GM19438 (cell line): Measurements from ENCODE around the gene GDPD3.
"Not testable (repeated sequence)": the region's sequence is repeated elsewhere in the genome, so short reads cannot be mapped to it uniquely, and the experiment has no call there.

ENCODE experiments used
- ATAC-seq: cut with Tn5 transposase; IDR thresholded peaks from one replicate; pipeline ENCODE4 v1.9.1; 2021; ENCODE audit warnings: low read depth; ENCODE audit not compliant: unreplicated experiment

GDPD3 gene

DNA sequence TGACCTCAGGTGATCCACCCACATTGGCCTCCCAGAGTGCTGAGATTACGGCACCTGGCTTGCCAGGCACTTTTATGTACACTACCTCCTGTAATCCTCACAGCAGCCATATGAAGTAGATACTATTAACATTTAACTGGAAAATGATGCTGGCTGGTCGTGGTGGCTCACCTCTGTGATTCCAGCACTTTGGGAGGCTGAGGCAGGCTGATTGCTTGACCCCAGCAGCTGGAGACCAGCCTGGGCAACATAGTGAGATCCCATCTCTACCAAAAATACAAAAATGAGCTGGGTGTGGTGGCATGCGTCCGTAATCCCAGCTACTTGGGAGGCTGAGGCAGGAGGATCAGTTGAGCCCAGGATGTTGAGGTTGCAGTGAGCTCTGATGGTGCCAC, 11.6 kb upstream of the GDPD3 start:
- ATAC-seq: no peak

DNA sequence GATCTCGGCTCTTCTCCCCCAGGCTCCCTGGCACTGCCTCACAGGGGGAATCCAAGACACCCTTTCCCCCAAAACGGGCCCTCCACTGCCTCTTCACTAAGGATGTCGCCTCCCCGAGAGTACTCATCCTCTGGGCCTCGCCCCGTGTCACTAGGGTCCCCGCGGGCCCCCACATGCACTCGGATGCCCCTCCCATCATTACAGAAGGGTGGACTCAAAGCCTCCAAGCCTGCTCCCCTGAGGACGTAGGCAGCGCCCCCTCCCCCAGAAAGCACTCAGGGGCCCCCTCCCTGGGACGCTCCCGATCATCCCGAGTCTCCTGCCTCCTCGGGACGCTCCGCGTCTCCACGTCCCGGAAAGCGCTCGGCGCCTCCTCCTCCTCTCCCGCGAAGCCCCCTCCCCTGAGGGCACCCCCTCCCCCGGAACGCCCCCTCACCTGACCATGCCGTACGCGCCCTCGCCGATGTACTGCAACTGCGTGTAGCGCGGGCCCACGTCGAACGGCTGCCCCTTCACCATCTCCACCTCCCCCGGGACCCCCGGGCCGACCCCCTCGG, 9.3 kb upstream of the GDPD3 start:
- ATAC-seq: no peak

DNA sequence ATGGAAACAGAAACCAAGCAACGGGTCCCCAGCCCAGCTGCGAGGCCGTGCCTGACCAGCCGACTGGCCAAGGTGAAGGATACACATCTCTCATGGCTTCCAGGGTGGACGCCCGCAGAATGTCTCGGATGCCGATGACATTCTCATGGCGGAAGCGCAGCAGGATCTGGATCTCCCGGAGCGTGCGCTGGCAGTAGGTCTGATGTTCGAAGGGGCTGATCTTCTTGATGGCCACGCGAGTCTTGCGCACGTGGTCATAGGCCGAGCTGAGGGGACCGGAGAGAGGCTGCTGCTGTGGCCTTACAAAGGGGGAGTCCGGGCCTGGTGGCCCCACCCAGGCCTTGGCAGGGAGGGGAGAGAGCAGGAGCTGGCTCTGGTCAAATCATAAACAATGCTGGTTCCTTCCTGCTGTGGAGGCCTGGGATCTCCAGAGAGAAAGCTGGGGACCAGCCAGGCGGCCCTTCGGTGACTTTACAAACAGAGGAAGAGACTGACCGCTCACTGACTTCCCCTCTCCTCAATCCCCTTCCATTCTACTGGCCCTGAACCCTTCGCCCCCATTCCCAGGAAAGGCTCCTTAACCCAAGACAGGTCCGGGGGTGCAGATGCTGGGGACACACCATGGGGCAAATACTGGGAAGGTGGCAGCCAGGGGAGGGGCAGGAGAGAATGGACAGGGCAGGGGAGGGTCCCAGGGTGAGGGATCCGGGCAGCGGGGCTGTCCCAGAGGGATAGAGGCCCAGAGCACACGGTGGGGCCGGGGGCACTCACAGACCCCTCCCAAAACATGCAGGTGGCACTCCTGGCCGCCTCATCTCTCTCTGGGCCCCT, 8.6 kb upstream of the GDPD3 start:
- no peak for ATAC-seq

DNA sequence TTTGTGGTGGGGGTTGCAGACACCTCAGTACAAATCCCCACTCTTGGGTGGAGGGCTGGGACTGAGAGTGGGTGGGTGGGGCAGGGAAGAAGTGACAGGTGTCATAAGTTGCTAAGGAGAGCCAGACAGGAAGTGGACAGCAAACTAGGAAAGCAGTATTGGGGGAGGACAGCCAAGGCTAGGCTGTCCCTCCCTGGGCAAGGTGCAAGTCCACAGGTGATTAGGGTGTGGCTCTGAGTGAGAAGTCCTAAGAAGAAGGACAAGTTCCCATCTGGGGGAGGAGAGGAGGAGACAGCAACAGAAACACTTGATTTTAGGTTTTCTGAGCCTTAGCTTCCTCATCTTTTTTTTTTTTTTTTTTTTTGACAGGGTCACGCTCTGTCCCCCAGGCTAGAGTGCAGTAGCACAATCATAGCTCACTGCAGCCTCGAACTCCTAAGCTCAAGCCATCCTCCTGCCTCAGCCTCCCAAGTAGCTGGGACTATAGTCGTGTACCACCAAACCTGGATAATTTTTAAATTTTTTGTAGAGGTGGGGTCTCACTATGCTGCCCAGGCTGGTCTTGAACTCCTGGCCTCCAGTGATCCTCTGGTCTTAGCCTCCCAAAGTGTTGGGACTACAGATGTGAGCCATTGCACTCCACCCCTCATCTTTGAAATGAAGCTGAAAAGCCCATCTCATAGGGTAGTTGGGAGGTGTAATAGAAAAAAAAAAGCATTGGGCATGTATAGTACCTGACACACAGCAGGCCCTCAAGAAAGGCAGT, 7.2 kb upstream of the GDPD3 start:
- no peak for ATAC-seq

DNA sequence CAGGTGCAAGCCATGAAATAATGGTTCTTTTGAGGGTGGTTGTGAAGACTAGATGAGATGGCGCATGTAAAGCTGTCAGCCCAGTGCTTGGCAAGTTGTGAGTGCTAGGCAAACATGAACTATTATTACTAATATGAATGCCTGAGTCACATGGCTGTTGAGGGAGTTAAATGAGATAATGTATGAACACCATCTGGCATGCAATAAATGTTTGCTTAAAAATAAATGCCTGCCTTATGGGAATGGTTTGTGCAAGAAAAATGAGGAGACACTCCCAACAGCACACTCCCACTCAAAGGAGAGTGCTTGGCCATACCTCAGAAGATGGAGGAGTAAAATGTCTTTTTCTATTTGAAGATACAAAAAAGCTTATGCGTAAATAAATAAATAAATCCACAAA, 6.1 kb upstream of the GDPD3 start:
- ATAC-seq: no peak

DNA sequence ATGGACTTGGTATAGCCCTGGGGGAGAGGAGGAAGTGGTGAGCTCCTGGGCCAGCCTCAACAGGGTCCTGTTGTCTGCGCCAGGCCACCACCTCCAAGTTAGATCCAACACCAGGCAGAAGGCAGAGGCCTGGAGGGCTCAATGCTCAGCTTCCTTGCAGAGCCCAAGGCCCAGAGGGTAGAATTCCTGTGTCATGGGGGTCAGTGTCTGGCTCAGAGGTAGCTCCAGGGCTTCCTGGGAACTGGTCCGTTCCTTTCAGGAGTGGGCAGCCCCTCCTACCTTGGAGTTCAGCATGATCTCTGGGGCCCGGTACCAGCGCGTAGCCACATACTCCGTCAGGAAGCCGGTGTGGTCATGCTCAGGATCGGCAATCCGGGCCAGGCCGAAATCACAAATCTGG, 4.4 kb upstream of the GDPD3 start:
- ATAC-seq: no peak

DNA sequence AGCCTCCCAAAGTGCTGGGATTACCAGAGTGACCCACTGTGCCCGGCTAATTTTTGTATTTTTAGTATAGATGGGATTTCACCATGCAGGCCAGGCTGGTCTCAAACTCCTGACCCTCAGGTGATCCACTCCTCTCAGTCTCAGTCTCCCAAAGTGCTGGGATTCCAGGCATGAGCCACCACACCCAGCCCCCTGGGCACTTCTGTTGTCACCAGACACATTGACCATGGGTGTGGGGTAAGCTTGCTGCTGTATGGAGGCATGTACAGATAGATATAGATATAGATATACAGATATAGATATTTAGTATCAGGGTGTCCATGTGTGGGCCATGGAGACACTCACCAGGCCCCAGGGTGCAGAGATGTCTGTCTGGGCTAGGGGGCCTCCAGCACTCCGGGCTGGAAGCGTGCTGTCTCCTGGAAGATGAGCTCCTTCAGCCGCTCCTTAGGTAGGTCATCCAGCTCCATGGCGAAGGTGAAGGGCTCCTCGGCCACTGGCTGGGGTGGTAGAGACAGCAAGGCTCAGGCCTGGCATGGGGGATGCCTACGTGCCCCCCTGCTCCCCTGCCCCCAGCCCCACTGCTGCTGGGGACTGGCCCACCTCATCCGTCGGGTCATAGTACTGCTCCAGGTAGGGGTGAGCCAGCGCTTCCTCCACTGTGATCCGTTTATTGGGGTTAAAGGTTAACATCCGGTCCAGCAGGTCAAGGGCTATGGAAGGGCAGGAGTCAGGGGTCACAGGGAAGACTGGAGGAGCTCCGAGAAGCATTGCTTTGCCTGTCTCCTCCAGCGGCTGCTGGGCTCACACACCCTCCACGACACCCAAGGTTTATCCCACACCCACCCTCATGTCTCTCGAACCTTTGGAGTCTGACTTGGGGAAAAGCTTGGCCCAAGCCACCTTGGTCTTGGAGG, 3.2 kb upstream of the GDPD3 start:
- no peak for ATAC-seq

DNA sequence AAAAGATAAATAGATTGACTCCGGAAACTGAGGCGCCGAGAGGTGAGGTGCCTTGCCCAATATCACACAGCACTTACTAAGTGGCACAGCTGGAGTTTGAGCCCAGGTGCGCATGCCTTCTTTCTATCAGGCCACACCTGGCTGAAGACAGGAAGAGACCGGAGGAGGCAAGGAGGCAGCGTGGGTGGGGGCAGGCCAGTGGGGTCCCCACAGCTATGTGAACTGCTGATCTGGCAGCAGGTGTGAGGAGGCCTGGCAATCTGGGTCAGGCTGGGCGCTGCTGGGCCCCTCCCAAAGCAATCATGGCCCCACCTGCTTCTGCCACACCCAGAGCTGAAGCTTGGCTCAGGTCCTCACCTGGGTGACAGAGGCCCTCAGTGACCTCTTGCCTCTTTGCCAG, 1.9 kb upstream of the GDPD3 start:
- ATAC-seq: no peak

DNA sequence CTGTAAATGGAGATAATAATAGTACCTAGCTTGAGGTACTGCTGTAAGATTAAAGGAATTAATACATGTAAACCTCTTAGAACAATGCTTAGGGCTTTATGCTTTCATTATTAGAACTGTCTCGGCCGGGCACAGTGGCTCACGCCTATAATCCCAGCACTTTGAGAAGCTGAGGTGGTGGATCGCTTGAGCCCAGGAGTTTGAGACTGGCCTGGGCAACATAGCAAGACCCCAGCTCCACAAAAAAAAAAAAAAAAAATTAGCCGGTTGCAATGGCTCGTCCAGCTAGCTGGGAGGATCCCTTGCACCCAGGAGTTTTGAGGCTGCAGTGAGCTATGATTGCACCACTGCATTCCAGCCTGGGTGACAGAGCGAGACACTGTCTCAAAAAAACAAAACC, 1.5 kb upstream of the GDPD3 start:
- ATAC-seq: not testable (repeated sequence)

DNA sequence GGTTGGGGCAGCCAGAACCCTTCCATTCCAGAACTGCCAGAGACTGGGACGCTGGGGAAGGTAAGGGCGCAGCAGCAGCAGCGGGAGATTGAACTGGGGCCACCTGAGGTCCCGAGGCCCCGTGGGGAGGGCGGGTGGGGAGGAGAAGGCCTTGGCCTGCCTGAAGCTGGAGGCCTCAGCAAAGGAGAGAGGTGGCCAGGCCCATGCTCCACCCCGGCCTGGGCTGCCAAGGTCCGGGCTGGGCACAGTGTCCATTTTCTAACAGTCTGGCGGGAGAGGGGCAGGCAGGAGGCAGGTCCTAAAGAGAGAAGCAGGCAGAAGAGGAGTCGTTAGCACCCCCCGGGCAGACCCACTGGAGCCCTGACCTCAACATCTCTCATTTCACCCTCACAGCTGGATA, 1.1 kb upstream of the GDPD3 start:
- ATAC-seq: no peak

DNA sequence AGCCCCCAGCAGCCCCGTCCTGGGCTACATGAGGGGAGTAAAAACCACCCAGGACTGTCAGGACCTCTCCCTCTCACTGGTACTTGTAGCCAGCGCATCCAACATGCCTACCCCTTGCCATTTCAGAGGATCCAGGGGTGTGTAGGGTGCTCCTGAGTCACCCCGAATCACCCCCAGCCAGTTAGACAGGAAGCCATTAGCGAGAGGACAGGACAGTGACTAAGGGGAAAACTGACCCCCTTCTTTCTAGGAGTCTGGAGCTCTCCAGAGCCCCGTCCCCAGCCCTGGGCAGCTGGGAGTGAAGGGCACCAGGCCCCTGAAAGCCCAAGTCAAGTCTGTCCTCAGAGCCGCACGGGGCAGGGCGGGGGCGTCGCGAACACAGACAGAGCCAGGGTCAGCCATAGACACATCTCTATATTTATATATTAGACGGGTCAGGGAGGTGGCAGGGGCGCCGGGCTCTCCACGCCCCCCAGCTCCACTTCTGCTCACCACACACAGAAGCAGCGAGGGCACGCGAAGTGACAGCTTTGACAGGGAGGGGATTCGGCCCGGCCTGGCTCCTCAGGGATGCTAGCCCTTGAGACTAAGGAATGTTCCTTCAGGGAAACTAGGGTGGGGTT, 485 bp upstream of the GDPD3 start:
- no peak for ATAC-seq

DNA sequence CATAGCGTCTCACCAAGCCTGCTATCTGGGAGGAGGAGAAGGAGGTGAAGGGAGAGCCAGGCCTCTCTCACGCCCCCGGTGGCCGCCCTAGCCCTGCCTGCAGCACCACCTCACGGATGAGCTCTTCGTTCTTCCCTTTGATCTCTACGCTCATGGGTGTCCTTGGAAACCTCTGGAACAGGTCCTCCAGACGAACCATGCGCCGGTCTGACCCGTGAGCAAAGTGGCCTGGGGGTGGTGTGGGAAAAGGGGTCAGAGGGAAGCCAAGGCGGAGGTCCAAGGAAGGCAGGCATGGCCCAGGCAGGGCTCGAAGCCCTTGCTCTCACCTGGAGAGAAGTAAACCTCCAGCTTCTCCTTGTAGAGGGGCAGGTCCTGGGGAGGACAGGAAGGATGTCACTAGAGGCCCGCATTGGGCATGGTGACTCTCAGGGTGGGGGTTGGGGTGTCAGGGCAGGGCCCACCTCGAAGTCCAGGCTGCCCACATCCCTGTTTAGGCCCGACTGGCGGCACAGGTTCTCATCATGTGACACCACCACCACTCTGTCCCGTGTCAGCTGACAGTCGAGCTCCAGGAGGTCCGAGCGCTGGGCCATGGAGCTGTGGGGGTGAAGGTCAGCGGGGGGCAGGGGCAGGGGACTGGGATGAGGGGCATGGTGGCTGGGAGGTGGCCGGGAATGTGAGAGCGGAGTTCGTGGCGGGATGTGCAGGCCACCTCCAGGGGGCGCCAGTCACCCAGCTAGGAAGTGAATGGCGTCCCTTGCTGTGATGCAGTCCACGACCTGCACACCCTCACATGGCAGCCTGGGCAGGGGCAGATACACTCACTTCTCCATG, 923 bp downstream of the GDPD3 start:
- no peak for ATAC-seq

DNA sequence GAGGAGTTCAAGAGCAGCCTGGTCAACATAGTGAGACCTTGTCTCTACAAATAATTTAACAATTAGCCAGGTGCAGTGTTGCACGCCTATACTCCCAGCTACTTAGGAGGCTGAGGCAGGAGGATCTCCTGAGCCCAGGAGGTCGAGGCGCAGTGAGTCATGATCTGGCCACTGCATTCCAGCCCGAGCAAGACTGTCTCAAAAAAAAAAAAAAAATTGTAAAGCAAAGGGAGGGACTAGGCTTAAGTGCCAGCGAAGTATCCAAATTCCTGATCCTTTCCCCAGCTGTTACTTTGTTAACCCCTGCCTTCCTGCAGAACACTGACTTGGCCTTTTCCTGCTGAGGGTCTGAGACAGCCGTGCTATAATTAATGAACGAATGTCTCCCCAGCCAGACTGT, 2.7 kb downstream of the GDPD3 start:
- no peak for ATAC-seq

DNA sequence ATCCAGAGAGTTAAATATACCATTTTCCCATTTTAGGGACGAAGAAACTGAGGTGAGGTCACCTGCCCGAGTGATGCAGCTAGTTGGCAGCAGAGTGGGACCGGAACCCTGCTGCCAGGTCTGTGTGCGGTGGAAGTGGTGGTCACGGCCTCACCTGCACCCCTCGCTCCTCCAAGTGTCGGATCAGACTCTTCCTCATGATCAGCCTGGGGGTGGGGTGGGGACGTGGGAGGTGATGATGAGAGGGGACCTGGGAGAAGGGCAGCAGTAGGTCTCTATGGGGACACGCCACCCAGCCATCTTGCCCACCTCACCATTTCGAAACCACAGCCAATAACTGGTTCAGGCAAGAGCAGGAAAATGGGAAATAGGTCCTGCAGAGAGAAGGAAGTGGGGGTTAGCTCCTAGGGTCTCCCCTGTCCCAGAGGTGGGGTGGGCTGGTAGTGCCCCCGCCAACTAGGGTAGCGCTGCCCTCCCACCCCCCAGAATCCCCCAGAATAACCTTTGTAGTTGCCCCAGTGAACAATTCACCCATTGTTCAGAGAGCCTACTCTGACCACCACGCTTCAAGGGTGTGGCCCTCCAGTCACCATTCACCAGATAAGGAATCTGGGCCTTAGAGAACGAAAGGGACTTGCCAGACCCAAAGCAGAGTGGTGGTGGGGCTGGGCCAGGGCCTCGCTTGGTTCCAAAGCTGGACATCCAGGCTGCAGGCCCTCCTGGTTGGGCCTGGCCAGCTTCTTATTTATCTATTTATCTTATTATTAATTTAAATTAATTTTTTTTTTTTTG, 5.1 kb downstream of the GDPD3 start:
- ATAC-seq: no peak

DNA sequence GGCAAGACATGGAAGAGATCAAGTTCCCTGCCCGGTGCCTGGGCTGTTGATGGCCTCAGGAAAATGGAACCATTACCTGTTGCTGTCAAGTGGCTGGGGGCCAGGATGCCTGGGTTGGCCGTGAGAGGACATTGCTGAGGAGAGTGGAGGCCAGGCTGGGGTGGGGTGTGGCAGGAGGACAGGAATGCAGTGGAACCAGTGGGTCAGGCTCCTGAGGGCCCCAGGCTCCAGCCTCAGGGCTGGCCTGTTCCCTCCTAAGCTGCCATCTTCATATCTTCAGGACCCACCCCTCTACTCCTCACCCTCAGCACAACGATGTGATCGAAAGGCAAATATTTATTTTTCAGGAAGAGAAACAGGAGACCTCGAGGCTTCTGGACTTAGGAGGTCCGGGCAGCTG, 8.8 kb downstream of the GDPD3 start:
- no peak for ATAC-seq

DNA sequence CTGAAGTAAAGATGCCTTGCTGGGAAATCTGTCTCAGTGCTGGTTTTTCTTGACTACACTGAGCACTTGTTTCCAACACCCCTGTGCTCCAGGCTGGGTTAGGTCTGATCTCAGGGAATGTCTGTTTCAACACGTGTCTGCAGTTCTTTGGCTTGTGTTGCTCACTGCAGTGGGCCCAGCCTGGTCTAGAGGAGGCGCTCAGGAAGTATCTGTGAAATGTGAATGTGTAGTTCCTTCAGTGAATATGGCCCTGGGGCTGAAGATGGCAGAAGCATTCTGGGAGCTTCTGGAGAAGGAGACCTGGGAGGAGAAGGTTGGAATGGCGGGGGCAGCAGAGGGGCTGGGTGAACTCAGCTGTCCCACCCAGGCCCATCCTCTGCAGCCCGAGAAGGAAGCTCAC, 9.2 kb downstream of the GDPD3 start:
- ATAC-seq: no peak

DNA sequence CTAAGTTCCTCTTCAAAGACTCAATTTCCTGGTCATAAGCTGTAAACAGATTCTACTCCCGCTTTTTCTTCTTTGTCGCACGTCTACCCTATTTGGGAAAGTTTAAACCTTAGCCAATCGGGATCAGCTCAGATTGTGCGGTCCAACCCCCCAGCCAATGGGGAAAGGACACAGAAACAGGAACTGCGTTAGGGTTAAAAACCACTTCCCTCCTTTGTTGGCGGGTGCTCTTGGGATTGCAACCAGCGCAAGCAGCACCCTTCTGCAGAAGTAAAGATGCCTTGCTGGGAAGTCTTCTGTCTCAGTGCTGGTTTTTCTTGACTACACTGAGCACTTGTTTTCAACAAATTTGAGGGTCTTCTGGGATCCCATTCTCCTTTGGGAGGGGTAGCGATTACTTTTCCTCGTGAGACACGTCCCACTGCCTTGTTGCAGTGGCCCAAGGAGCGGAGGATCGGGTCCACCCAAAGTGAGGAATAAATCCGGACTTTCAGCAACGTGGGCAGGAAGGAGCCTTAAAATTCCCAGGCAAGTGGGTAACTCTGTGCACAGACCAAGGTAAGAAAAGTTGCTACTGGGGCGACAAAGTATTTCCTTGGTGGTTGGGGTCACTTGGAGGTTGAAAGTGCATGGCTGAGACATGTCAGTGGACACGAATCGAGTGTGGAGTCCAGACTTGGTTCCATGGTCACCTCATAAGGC, 16.3 kb downstream of the GDPD3 start:
- ATAC-seq: no peak
